IMR-90 (cell line): ENCODE measurements around the gene FBH1. TPM values are rescaled to one million over a fixed set of nuclear protein-coding genes. Genes with fewer than 3 reads are reported as not detected.

Source experiments
- ATAC-seq: fragments of 200-7000 bp; cut with Tn5 transposase; 2 replicates; pipeline ENCODE4 v1.9.1; 2020; ENCODE audit warnings: low read depth, mild to moderate bottlenecking, moderate library complexity
- BruUV-seq: library from RNA; stranded (reverse); fragments of 400-500 nt; replicated peaks from 2 replicates; lab custom pipeline; 2021; lab: Mats Ljungman, UMichigan
- CTCF ChIA-PET: fragments of 300-600 bp; formaldehyde crosslinking; extraction: SDS; loops from one replicate; lab custom pipeline; 2021; ENCODE audit warnings: antibody characterized with exemption; lab: Yijun Ruan, JAX
- POLR2A ChIA-PET: fragments of 300-600 bp; sonication (Branson Sonifier 250); formaldehyde crosslinking; loops from one replicate; lab custom pipeline; 2022; ENCODE audit warnings: antibody characterized with exemption; ENCODE audit not compliant: unreplicated experiment; lab: Charles Lee
- DNase-seq: peaks from one replicate; pipeline ENCODE4 v3.0.0; 2013
- H2AFZ ChIP-seq: replicated peaks from 2 replicates; pipeline ENCODE3; 2013; ENCODE audit warnings: low read length, mild to moderate bottlenecking; ENCODE audit not compliant: poor library complexity
- H2AK5ac ChIP-seq: 2 replicates; pipeline ENCODE4 v1.6.1; 2013; ENCODE audit warnings: low read depth, low read length, inconsistent platforms
- H2AK9ac ChIP-seq: replicated peaks from 2 replicates; pipeline ENCODE3; 2013; ENCODE audit warnings: mild to moderate bottlenecking, low read depth, low read length, moderate library complexity; ENCODE audit not compliant: poor library complexity
- H2BK120ac ChIP-seq: 2 replicates; pipeline ENCODE4 v1.6.1; 2013; ENCODE audit warnings: low read depth, low read length, inconsistent platforms
- H2BK15ac ChIP-seq: 3 replicates; pipeline ENCODE4 v1.6.1; 2013; ENCODE audit warnings: low read depth, low read length, inconsistent platforms
- H2BK20ac ChIP-seq: 2 replicates; pipeline ENCODE4 v1.6.1; 2013; ENCODE audit warnings: low read depth, mild to moderate bottlenecking, inconsistent platforms, low read length, moderate library complexity
- H2BK5ac ChIP-seq: 2 replicates; pipeline ENCODE4 v1.6.1; 2013; ENCODE audit warnings: mild to moderate bottlenecking, low read depth, low read length, inconsistent platforms; ENCODE audit not compliant: poor library complexity, severe bottlenecking
- H3K14ac ChIP-seq: replicated peaks from 2 replicates; pipeline ENCODE4 v1.6.1; 2013; ENCODE audit warnings: low read depth, low read length, inconsistent platforms
- H3K18ac ChIP-seq: 2 replicates; pipeline ENCODE4 v1.6.1; 2013; ENCODE audit warnings: low read depth, low read length, control low read depth
- H3K23ac ChIP-seq: 2 replicates; pipeline ENCODE4 v1.6.1; 2013; ENCODE audit warnings: low read depth, low read length, inconsistent platforms
- H3K27ac ChIP-seq: 2 replicates; pipeline ENCODE4 v1.5.1; 2013; ENCODE audit warnings: mild to moderate bottlenecking, control low read depth, low read length; ENCODE audit not compliant: insufficient read depth
- H3K27me3 ChIP-seq: 2 replicates; pipeline ENCODE4 v1.6.1; 2013; ENCODE audit warnings: low read length; ENCODE audit not compliant: control insufficient read depth, insufficient read depth
- H3K36me3 ChIP-seq: 2 replicates; pipeline ENCODE4 v1.6.1; 2013; ENCODE audit warnings: low read length, mixed read lengths; ENCODE audit not compliant: control insufficient read depth, insufficient read depth
- H3K4ac ChIP-seq: 2 replicates; pipeline ENCODE4 v1.6.1; 2013; ENCODE audit warnings: low read depth, low read length, inconsistent platforms
- H3K4me1 ChIP-seq: 2 replicates; pipeline ENCODE4 v1.6.1; 2013; ENCODE audit warnings: low read length, mixed read lengths; ENCODE audit not compliant: control insufficient read depth, insufficient read depth
- H3K4me2 ChIP-seq: 2 replicates; pipeline ENCODE4 v1.6.1; 2013; ENCODE audit warnings: low read depth, mild to moderate bottlenecking, control low read depth, low read length, moderate library complexity
- H3K4me3 ChIP-seq: 2 replicates; pipeline ENCODE4 v1.5.1; 2013; ENCODE audit warnings: low read depth, mild to moderate bottlenecking, control low read depth, low read length, moderate library complexity; ENCODE audit not compliant: insufficient read depth
- H3K56ac ChIP-seq: 2 replicates; pipeline ENCODE4 v1.6.1; 2013; ENCODE audit warnings: low read length, inconsistent platforms; ENCODE audit not compliant: insufficient read depth; ENCODE audit errors: extremely low read depth
- H3K79me1 ChIP-seq, 2 experiments: 2 replicates each; pipeline ENCODE4 v1.6.1; 2013; ENCODE audit warnings: low read length in 2 of 2, inconsistent platforms in 1 of 2, low read depth in 1 of 2
- H3K9ac ChIP-seq: 2 replicates; pipeline ENCODE4 v1.6.1; 2013; ENCODE audit warnings: low read depth, low read length, control low read depth
- H3K9me1 ChIP-seq: 2 replicates; pipeline ENCODE4 v1.6.1; 2013; ENCODE audit warnings: low read length, inconsistent platforms; ENCODE audit not compliant: insufficient read depth
- H3K9me3 ChIP-seq: 2 replicates; pipeline ENCODE4 v1.6.1; 2013; ENCODE audit warnings: low read length; ENCODE audit not compliant: control insufficient read depth, insufficient read depth
- H4K20me1 ChIP-seq: 2 replicates; pipeline ENCODE4 v1.6.1; 2013; ENCODE audit warnings: low read length, inconsistent platforms; ENCODE audit not compliant: insufficient read depth
- H4K5ac ChIP-seq: 2 replicates; pipeline ENCODE4 v1.6.1; 2013; ENCODE audit warnings: mild to moderate bottlenecking, low read depth, low read length, control low read depth
- H4K8ac ChIP-seq, 2 experiments: 2 replicates each; pipeline ENCODE4 v1.6.1; 2013; ENCODE audit warnings: low read depth in 2 of 2, low read length in 2 of 2, control low read depth in 1 of 2, inconsistent platforms in 1 of 2
- H4K91ac ChIP-seq: 2 replicates; pipeline ENCODE4 v1.6.1; 2013; ENCODE audit warnings: low read depth, low read length, inconsistent platforms; ENCODE audit not compliant: insufficient read depth
- CEBPB ChIP-seq: IDR thresholded peaks from 2 replicates; pipeline ENCODE4 v1.6.1; 2012; ENCODE audit warnings: low read depth, low read length, improper control_type of control experiment
- RFX5 ChIP-seq: IDR thresholded peaks from 2 replicates; pipeline ENCODE4 v1.8.0; 2012; ENCODE audit warnings: low read depth, mild to moderate bottlenecking, low read length, moderate library complexity
- WGBS, 2 experiments: methylation state at CpG; one replicate each; pipeline versions ENCODE4 v1.1.5 to v1.1.7; 2013; ENCODE audit warnings: missing lambda C conversion rate in 2 of 2; ENCODE audit not compliant: insufficient read length in 1 of 2; ENCODE audit errors: extremely low coverage in 2 of 2; 5-methylcytosine and 5-hydroxymethylcytosine counted together
- dilution Hi-C: fragments of 300-500 bp; cut with HindIII; formaldehyde crosslinking; loops from one replicate; pipeline ENCODE4 v1.14.3; 2018; ENCODE audit warnings: low sequenced_read_pairs; ENCODE audit not compliant: unreplicated experiment
- in situ Hi-C: fragments of 300-500 bp; cut with MboI; formaldehyde crosslinking; loops from 3 replicates; pipeline ENCODE4 v1.14.3; 2019; ENCODE audit warnings: low sequenced_read_pairs, inconsistent platforms, mixed read lengths
- intact Hi-C: fragments of 100-400 bp; cut with micrococcal nuclease; formaldehyde crosslinking; loops from 2 replicates; pipeline ENCODE4 v1.10.0; 2022
- polyA plus RNA-seq, 3 experiments: library from polyadenylated mRNA; depleted of rRNA; stranded (reverse); fragments of >200 nt; gene quantifications; 2 replicates each; pipeline ENCODE4 v1.2.3, GENCODE V29; 2012; ENCODE audit warnings: low replicate concordance in 1 of 3
- total RNA-seq: library from RNA; depleted of rRNA; stranded (reverse); fragments of >200 nt; gene quantifications from 2 replicates; pipeline ENCODE4 v1.2.3, GENCODE V29; 2012

The FBH1 gene
- total and polyA plus RNA-seq, 2 of the 4 experiments (the other 2 are of a cell fraction), result 59.3 to 72.2 TPM

GRCh38 chr10:5921746-5922145, 31.7 kb downstream of the FBH1 start:
- intact Hi-C loops, result no loop called here
- H3K23ac ChIP-seq, result no peak overlapping the region
- no peak overlapping the region for H4K91ac ChIP-seq
- DNase-seq (no peak), ATAC-seq (no peak)
- CTCF ChIA-PET, result no interaction called here
- no peaks in the 10 kb centered on the region for H3K27me3 ChIP-seq
- H4K20me1 ChIP-seq, result peaks cover 2% of the 10 kb centered on the region
- dilution Hi-C loops, result no loop called here
- H3K4ac ChIP-seq, result no peak overlapping the region
- WGBS, 2 experiments, result no CpG with 5 or more reads among the region's 5 CpGs
- H3K56ac ChIP-seq, result no peak overlapping the region
- no TSS peak for BruUV-seq
- TF ChIP-seq RFX5 (no peak), CEBPB (no peak)
- H3K18ac ChIP-seq, result no peak overlapping the region
- no peak overlapping the region for H2AK9ac ChIP-seq
- no peak overlapping the region for H3K4me2 ChIP-seq
- H3K4me3 ChIP-seq, result no peak overlapping the region
- H2AK5ac ChIP-seq, result no peak overlapping the region
- H3K14ac ChIP-seq, result no peak overlapping the region
- no peak overlapping the region for H2BK5ac ChIP-seq
- H4K5ac ChIP-seq, result no peak overlapping the region
- H2AFZ ChIP-seq, result no peak overlapping the region
- no peak overlapping the region for H3K9ac ChIP-seq
- POLR2A ChIA-PET, result no interaction called here
- peaks cover 10% of the 10 kb centered on the region for H3K9me1 ChIP-seq
- H3K79me1 ChIP-seq, result peaks cover 10 to 14% of the 10 kb centered on the region in 2 experiments; a peak in 3 of 4 replicates
- no peak overlapping the region for H2BK15ac ChIP-seq
- peaks cover 4% of the 10 kb centered on the region for H3K4me1 ChIP-seq
- no peaks in the 10 kb centered on the region for H3K9me3 ChIP-seq
- no peak overlapping the region for H2BK120ac ChIP-seq
- H4K8ac ChIP-seq, result no peak overlapping the region
- H3K27ac ChIP-seq, result no peak overlapping the region
- peaks cover 74% of the 10 kb centered on the region for H3K36me3 ChIP-seq
- no peak overlapping the region for H2BK20ac ChIP-seq
- in situ Hi-C loops, result no loop called here
